IMR-90 (cell line): ENCODE data around the gene CLP1. TPM values are rescaled to one million over a fixed set of nuclear protein-coding genes. Genes with fewer than 3 reads are reported as not detected.
A peak's percentile ranks its signal among the peaks of the same experiment; 100 is the strongest.

Experiments used
- ATAC-seq: fragments of 200-7000 bp; cut with Tn5 transposase; 2 replicates; pipeline ENCODE4 v1.9.1; 2020; ENCODE audit warnings: low read depth, mild to moderate bottlenecking, moderate library complexity
- BruUV-seq: library from RNA; stranded (reverse); fragments of 400-500 nt; replicated peaks from 2 replicates; lab custom pipeline; 2021; lab: Mats Ljungman, UMichigan
- CTCF ChIA-PET: fragments of 300-600 bp; formaldehyde crosslinking; extraction: SDS; loops from one replicate; lab custom pipeline; 2021; ENCODE audit warnings: antibody characterized with exemption; lab: Yijun Ruan, JAX
- POLR2A ChIA-PET: fragments of 300-600 bp; sonication (Branson Sonifier 250); formaldehyde crosslinking; loops from one replicate; lab custom pipeline; 2022; ENCODE audit warnings: antibody characterized with exemption; ENCODE audit not compliant: unreplicated experiment; lab: Charles Lee
- DNase-seq: peaks from one replicate; pipeline ENCODE4 v3.0.0; 2013
- H2AFZ ChIP-seq: replicated peaks from 2 replicates; pipeline ENCODE3; 2013; ENCODE audit warnings: low read length, mild to moderate bottlenecking; ENCODE audit not compliant: poor library complexity
- H2AK5ac ChIP-seq: 2 replicates; pipeline ENCODE4 v1.6.1; 2013; ENCODE audit warnings: low read depth, low read length, inconsistent platforms
- H2AK9ac ChIP-seq: replicated peaks from 2 replicates; pipeline ENCODE3; 2013; ENCODE audit warnings: mild to moderate bottlenecking, low read depth, low read length, moderate library complexity; ENCODE audit not compliant: poor library complexity
- H2BK120ac ChIP-seq: 2 replicates; pipeline ENCODE4 v1.6.1; 2013; ENCODE audit warnings: low read depth, low read length, inconsistent platforms
- H2BK15ac ChIP-seq: 3 replicates; pipeline ENCODE4 v1.6.1; 2013; ENCODE audit warnings: low read depth, low read length, inconsistent platforms
- H2BK20ac ChIP-seq: 2 replicates; pipeline ENCODE4 v1.6.1; 2013; ENCODE audit warnings: low read depth, mild to moderate bottlenecking, inconsistent platforms, low read length, moderate library complexity
- H2BK5ac ChIP-seq: 2 replicates; pipeline ENCODE4 v1.6.1; 2013; ENCODE audit warnings: mild to moderate bottlenecking, low read depth, low read length, inconsistent platforms; ENCODE audit not compliant: poor library complexity, severe bottlenecking
- H3K14ac ChIP-seq: replicated peaks from 2 replicates; pipeline ENCODE4 v1.6.1; 2013; ENCODE audit warnings: low read depth, low read length, inconsistent platforms
- H3K18ac ChIP-seq: 2 replicates; pipeline ENCODE4 v1.6.1; 2013; ENCODE audit warnings: low read depth, low read length, control low read depth
- H3K23ac ChIP-seq: 2 replicates; pipeline ENCODE4 v1.6.1; 2013; ENCODE audit warnings: low read depth, low read length, inconsistent platforms
- H3K27ac ChIP-seq: 2 replicates; pipeline ENCODE4 v1.5.1; 2013; ENCODE audit warnings: mild to moderate bottlenecking, control low read depth, low read length; ENCODE audit not compliant: insufficient read depth
- H3K27me3 ChIP-seq: 2 replicates; pipeline ENCODE4 v1.6.1; 2013; ENCODE audit warnings: low read length; ENCODE audit not compliant: control insufficient read depth, insufficient read depth
- H3K36me3 ChIP-seq: 2 replicates; pipeline ENCODE4 v1.6.1; 2013; ENCODE audit warnings: low read length, mixed read lengths; ENCODE audit not compliant: control insufficient read depth, insufficient read depth
- H3K4ac ChIP-seq: 2 replicates; pipeline ENCODE4 v1.6.1; 2013; ENCODE audit warnings: low read depth, low read length, inconsistent platforms
- H3K4me1 ChIP-seq: 2 replicates; pipeline ENCODE4 v1.6.1; 2013; ENCODE audit warnings: low read length, mixed read lengths; ENCODE audit not compliant: control insufficient read depth, insufficient read depth
- H3K4me2 ChIP-seq: 2 replicates; pipeline ENCODE4 v1.6.1; 2013; ENCODE audit warnings: low read depth, mild to moderate bottlenecking, control low read depth, low read length, moderate library complexity
- H3K4me3 ChIP-seq: 2 replicates; pipeline ENCODE4 v1.5.1; 2013; ENCODE audit warnings: low read depth, mild to moderate bottlenecking, control low read depth, low read length, moderate library complexity; ENCODE audit not compliant: insufficient read depth
- H3K56ac ChIP-seq: 2 replicates; pipeline ENCODE4 v1.6.1; 2013; ENCODE audit warnings: low read length, inconsistent platforms; ENCODE audit not compliant: insufficient read depth; ENCODE audit errors: extremely low read depth
- H3K79me1 ChIP-seq, 2 experiments: 2 replicates each; pipeline ENCODE4 v1.6.1; 2013; ENCODE audit warnings: low read length in 2 of 2, inconsistent platforms in 1 of 2, low read depth in 1 of 2
- H3K9ac ChIP-seq: 2 replicates; pipeline ENCODE4 v1.6.1; 2013; ENCODE audit warnings: low read depth, low read length, control low read depth
- H3K9me1 ChIP-seq: 2 replicates; pipeline ENCODE4 v1.6.1; 2013; ENCODE audit warnings: low read length, inconsistent platforms; ENCODE audit not compliant: insufficient read depth
- H3K9me3 ChIP-seq: 2 replicates; pipeline ENCODE4 v1.6.1; 2013; ENCODE audit warnings: low read length; ENCODE audit not compliant: control insufficient read depth, insufficient read depth
- H4K20me1 ChIP-seq: 2 replicates; pipeline ENCODE4 v1.6.1; 2013; ENCODE audit warnings: low read length, inconsistent platforms; ENCODE audit not compliant: insufficient read depth
- H4K5ac ChIP-seq: 2 replicates; pipeline ENCODE4 v1.6.1; 2013; ENCODE audit warnings: mild to moderate bottlenecking, low read depth, low read length, control low read depth
- H4K8ac ChIP-seq, 2 experiments: 2 replicates each; pipeline ENCODE4 v1.6.1; 2013; ENCODE audit warnings: low read depth in 2 of 2, low read length in 2 of 2, control low read depth in 1 of 2, inconsistent platforms in 1 of 2
- H4K91ac ChIP-seq: 2 replicates; pipeline ENCODE4 v1.6.1; 2013; ENCODE audit warnings: low read depth, low read length, inconsistent platforms; ENCODE audit not compliant: insufficient read depth
- BHLHE40 ChIP-seq: fragments of 150-350 bp; IDR thresholded peaks from 2 replicates; pipeline ENCODE4 v1.6.1; 2016; ENCODE audit warnings: mild to moderate bottlenecking, low read depth, low read length
- CEBPB ChIP-seq: IDR thresholded peaks from 2 replicates; pipeline ENCODE4 v1.6.1; 2012; ENCODE audit warnings: low read depth, low read length, improper control_type of control experiment
- CHD1 ChIP-seq: IDR thresholded peaks from 2 replicates; pipeline ENCODE4 v1.6.1; 2012; ENCODE audit warnings: low read depth, low read length, improper control_type of control experiment
- CTCF ChIP-seq: conservative IDR thresholded peaks from 2 replicates; pipeline ENCODE4 v1.5.1; 2012; ENCODE audit warnings: mild to moderate bottlenecking, low read depth, low read length, improper control_type of control experiment
- ELK1 ChIP-seq: fragments of 150-350 bp; IDR thresholded peaks from 2 replicates; pipeline ENCODE4 v1.6.1; 2016; ENCODE audit warnings: low read depth, mild to moderate bottlenecking, low read length, moderate library complexity, borderline replicate concordance
- FOS ChIP-seq: fragments of 150-350 bp; IDR thresholded peaks from 2 replicates; pipeline ENCODE4 v1.6.1; 2016; ENCODE audit warnings: low read depth, low read length
- MAFK ChIP-seq: IDR thresholded peaks from 2 replicates; pipeline ENCODE4 v1.6.1; 2012; ENCODE audit warnings: low read depth, low read length, improper control_type of control experiment
- MAZ ChIP-seq: IDR thresholded peaks from 2 replicates; pipeline ENCODE4 v1.6.1; 2012; ENCODE audit warnings: low read depth, mild to moderate bottlenecking, low read length, improper control_type of control experiment, moderate library complexity, borderline replicate concordance
- MXI1 ChIP-seq: IDR thresholded peaks from 2 replicates; pipeline ENCODE4 v1.6.1; 2012; ENCODE audit warnings: low read depth, mild to moderate bottlenecking, low read length, moderate library complexity, borderline replicate concordance
- NFE2L2 ChIP-seq: fragments of 150-350 bp; IDR thresholded peaks from 2 replicates; pipeline ENCODE4 v1.6.1; 2016; ENCODE audit warnings: low read depth, mild to moderate bottlenecking, low read length
- POLR2A ChIP-seq: IDR thresholded peaks from 2 replicates; pipeline ENCODE4 v1.6.1; 2012; ENCODE audit warnings: mild to moderate bottlenecking, low read depth, low read length
- RAD21 ChIP-seq: IDR thresholded peaks from 2 replicates; pipeline ENCODE4 v1.6.1; 2012; ENCODE audit warnings: low read length, improper control_type of control experiment
- RCOR1 ChIP-seq: IDR thresholded peaks from 2 replicates; pipeline ENCODE4 v1.6.1; 2012; ENCODE audit warnings: mild to moderate bottlenecking, low read length, improper control_type of control experiment; ENCODE audit not compliant: insufficient replicate concordance
- RFX5 ChIP-seq: IDR thresholded peaks from 2 replicates; pipeline ENCODE4 v1.8.0; 2012; ENCODE audit warnings: low read depth, mild to moderate bottlenecking, low read length, moderate library complexity
- SMC3 ChIP-seq: fragments of 150-350 bp; IDR thresholded peaks from 2 replicates; pipeline ENCODE4 v1.6.1; 2016; ENCODE audit warnings: low read depth, mild to moderate bottlenecking, antibody characterized with exemption, low read length, moderate library complexity
- USF2 ChIP-seq: fragments of 150-350 bp; IDR thresholded peaks from 2 replicates; pipeline ENCODE4 v1.6.1; 2017; ENCODE audit warnings: mild to moderate bottlenecking, antibody characterized with exemption, low read length, low read depth
- WGBS, 2 experiments: methylation state at CpG; one replicate each; pipeline versions ENCODE4 v1.1.5 to v1.1.7; 2013; ENCODE audit warnings: missing lambda C conversion rate in 2 of 2; ENCODE audit not compliant: insufficient read length in 1 of 2; ENCODE audit errors: extremely low coverage in 2 of 2; 5-methylcytosine and 5-hydroxymethylcytosine counted together
- dilution Hi-C: fragments of 300-500 bp; cut with HindIII; formaldehyde crosslinking; loops from one replicate; pipeline ENCODE4 v1.14.3; 2018; ENCODE audit warnings: low sequenced_read_pairs; ENCODE audit not compliant: unreplicated experiment
- in situ Hi-C: fragments of 300-500 bp; cut with MboI; formaldehyde crosslinking; loops from 3 replicates; pipeline ENCODE4 v1.14.3; 2019; ENCODE audit warnings: low sequenced_read_pairs, inconsistent platforms, mixed read lengths
- intact Hi-C: fragments of 100-400 bp; cut with micrococcal nuclease; formaldehyde crosslinking; loops from 2 replicates; pipeline ENCODE4 v1.10.0; 2022
- polyA plus RNA-seq, 3 experiments: library from polyadenylated mRNA; depleted of rRNA; stranded (reverse); fragments of >200 nt; gene quantifications; 2 replicates each; pipeline ENCODE4 v1.2.3, GENCODE V29; 2012; ENCODE audit warnings: low replicate concordance in 1 of 3
- total RNA-seq: library from RNA; depleted of rRNA; stranded (reverse); fragments of >200 nt; gene quantifications from 2 replicates; pipeline ENCODE4 v1.2.3, GENCODE V29; 2012

CLP1 gene
- total and polyA plus RNA-seq, 2 of the 4 experiments (the other 2 are of a cell fraction) = 16.5 to 24.0 TPM

- Histone ChIP-seq H3K36me3 (peaks cover 6% of the 10 kb centered on the region; the same call in 1 of the 2 replicates), H3K56ac (no peak overlapping the region), H3K4me3 (no peak overlapping the region), H3K27ac (no peak overlapping the region), H4K91ac (no peak overlapping the region), H3K79me1 (peaks cover 21 to 79% of the 10 kb centered on the region in 2 experiments), H3K4ac (no peak overlapping the region), H2BK20ac (no peak overlapping the region), H3K9me1 (peaks cover 12% of the 10 kb centered on the region; the same call in 1 of the 2 replicates), H3K27me3 (no peaks in the 10 kb centered on the region), H3K9ac (no peak overlapping the region), H4K5ac (no peak overlapping the region), H4K20me1 (peaks cover 93% of the 10 kb centered on the region), H3K18ac (no peak overlapping the region), H3K9me3 (no peaks in the 10 kb centered on the region), H2AK5ac (no peak overlapping the region), H2BK5ac (no peak overlapping the region), H3K4me2 (no peak overlapping the region), H2BK120ac (no peak overlapping the region), H2BK15ac (no peak overlapping the region), H2AK9ac (no peak overlapping the region), H3K4me1 (peaks cover 30% of the 10 kb centered on the region), H4K8ac (no peak overlapping the region), H3K14ac (no peak overlapping the region), H3K23ac (peak overlapping the region; percentile 3; the same call in 1 of the 2 replicates), H2AFZ (no peak overlapping the region)
- ATAC-seq (no peak), DNase-seq (peak; percentile 44)
- BruUV-seq = no TSS peak
- dilution Hi-C loops = no loop called here
- ChIA-PET CTCF (interaction anchor here (0.6 to 2.4 kb wide), 8 partner anchors 10 to 167 kb away, joined by 3 to 12 read pairs (median 4); partner anchors contain the start of gene UBE2L6), POLR2A (interaction anchor here (0.6 kb wide), 2 partner anchors 53 to 117 kb away, joined by 3 to 5 read pairs; no protein-coding TSS in a partner anchor)
- in situ Hi-C loops = loop anchor here (5.0 to 10.0 kb wide), 3 partner anchors 77 to 189 kb away; partner anchors contain the start of gene UBE2L6
- WGBS, 2 experiments = 100% methylated on average over 1 of the region's 3 CpGs; no CpG with 5 or more reads in 1 of the 2 experiments
- no peak for TF ChIP-seq NFE2L2
- TF ChIP-seq CTCF = no peak
- TF ChIP-seq USF2 = no peak
- no peak for TF ChIP-seq MXI1
- no peak for TF ChIP-seq FOS
- TF ChIP-seq RFX5 = no peak
- TF ChIP-seq ELK1 = no peak
- no peak for TF ChIP-seq POLR2A
- no peak for TF ChIP-seq RAD21
- TF ChIP-seq CHD1 = no peak
- TF ChIP-seq RCOR1 = no peak
- TF ChIP-seq BHLHE40 = no peak
- TF ChIP-seq MAZ = no peak
- TF ChIP-seq MAFK = no peak
- TF ChIP-seq CEBPB = no peak
- TF ChIP-seq SMC3 = no peak
- intact Hi-C loops = loop anchor here (1.0 kb wide), 1 partner anchor 299 kb away; no protein-coding TSS in a partner anchor
Observed at GRCh38 chr11:57643802-57644201, 13.8 kb upstream of the CLP1 start.
